Activated T-cell treated with anti-CD3 and anti-CD28 coated beads, Interleukin-2, amount 50 U/mL, for 1 hour (primary cell): ENCODE results near the gene STRA6.

Source experiments
- DNase-seq: peaks from one replicate; pipeline ENCODE4 v3.0.0-alpha.2; 2020

STRA6 gene

GRCh38 chr15:74227968-74228722, 25.6 kb upstream of the STRA6 start:
- DNase-seq, result no peak

- no peak for DNase-seq
Measured at GRCh38 chr15:74226761-74227540, 24.4 kb upstream of the STRA6 start.

- DNase-seq, result no peak
Measured at GRCh38 chr15:74225928-74226327, 23.3 kb upstream of the STRA6 start.

- DNase-seq, result no peak
Measured at GRCh38 chr15:74222240-74223119, 19.9 kb upstream of the STRA6 start.

- DNase-seq, result no peak
Measured at GRCh38 chr15:74221399-74222239, 19.0 kb upstream of the STRA6 start.

GRCh38 chr15:74220475-74221248, 18.1 kb upstream of the STRA6 start:
- DNase-seq, result no peak

GRCh38 chr15:74217907-74218885, 15.6 kb upstream of the STRA6 start:
- DNase-seq, result no peak

- DNase-seq, result no peak
Measured at GRCh38 chr15:74216949-74217348, 14.4 kb upstream of the STRA6 start.

- DNase-seq, result no peak
Measured at GRCh38 chr15:74215958-74216357, 13.4 kb upstream of the STRA6 start.

GRCh38 chr15:74214324-74215021, 11.9 kb upstream of the STRA6 start:
- DNase-seq, result no peak

GRCh38 chr15:74213858-74214284, 11.3 kb upstream of the STRA6 start:
- no peak for DNase-seq

GRCh38 chr15:74212494-74212893, 9.9 kb upstream of the STRA6 start:
- no peak for DNase-seq

GRCh38 chr15:74211656-74212055, 9.1 kb upstream of the STRA6 start:
- DNase-seq, result no peak

GRCh38 chr15:74210729-74211128, 8.1 kb upstream of the STRA6 start:
- no peak for DNase-seq

GRCh38 chr15:74209997-74210671, 7.5 kb upstream of the STRA6 start:
- no peak for DNase-seq

- no peak for DNase-seq
Measured at GRCh38 chr15:74209560-74209958, 7.0 kb upstream of the STRA6 start.

GRCh38 chr15:74208901-74209559, 6.4 kb upstream of the STRA6 start:
- no peak for DNase-seq

GRCh38 chr15:74208496-74208895, 5.9 kb upstream of the STRA6 start:
- no peak for DNase-seq
